Spleen (tissue), 11 donors: ENCODE measurements around the gene CNTNAP2. TPM values are rescaled to one million over a fixed set of nuclear protein-coding genes. Genes with fewer than 3 reads are reported as not detected.

Experiments
- DNase-seq: peaks from one replicate; pipeline ENCODE4 v3.0.0-alpha.2; 2020
- H3K27ac ChIP-seq, 8 donors: fragments of 200-600 bp; sonication (generic) in 7 of 8; 1 replicate in 4 of 8; 2 replicates in 4 of 8; pipeline versions ENCODE4 v1.5.0 to v1.8.0; 2016 to 2021; ENCODE audit warnings: inconsistent platforms in 4 of 8, mild to moderate bottlenecking in 4 of 8, moderate library complexity in 1 of 8
- H3K27me3 ChIP-seq, 7 donors: fragments of 200-600 bp; sonication (generic) in 6 of 7; replicated peaks in 1 of 7; 1 replicate in 4 of 7; 2 replicates in 3 of 7; pipeline versions ENCODE4 v1.5.0 to v1.8.0; 2016 to 2021; ENCODE audit warnings: inconsistent platforms in 3 of 7, mild to moderate bottlenecking in 1 of 7
- H3K36me3 ChIP-seq, 6 donors: fragments of 200-600 bp; sonication (generic) in 5 of 6; 1 replicate in 4 of 6; 2 replicates in 2 of 6; pipeline versions ENCODE4 v1.5.0 to v1.8.0; 2016 to 2021; ENCODE audit warnings: inconsistent platforms in 2 of 6
- H3K4me1 ChIP-seq, 6 donors: fragments of 200-600 bp; sonication (generic) in 5 of 6; 1 replicate in 3 of 6; 2 replicates in 3 of 6; pipeline versions ENCODE4 v1.5.0 to v1.8.0; 2016 to 2021; ENCODE audit warnings: inconsistent platforms in 3 of 6
- H3K4me3 ChIP-seq, 8 donors: fragments of 200-600 bp; sonication (generic) in 7 of 8; 1 replicate in 4 of 8; 2 replicates in 4 of 8; pipeline versions ENCODE4 v1.5.0 to v1.8.0; 2016 to 2021; ENCODE audit warnings: inconsistent platforms in 4 of 8, mild to moderate bottlenecking in 4 of 8, moderate library complexity in 2 of 8
- H3K9me3 ChIP-seq, 8 donors: fragments of 200-600 bp; sonication (generic) in 7 of 8; 1 replicate in 4 of 8; 2 replicates in 4 of 8; pipeline versions ENCODE4 v1.5.0 to v1.8.0; 2016 to 2021; ENCODE audit warnings: inconsistent platforms in 4 of 8
- CTCF ChIP-seq, 11 experiments: fragments of 200-600 bp in 7 of 11; fragments of 450-650 bp in 4 of 11; sonication (generic) in 4 of 11; IDR thresholded peaks in 8 of 11; conservative IDR thresholded peaks in 3 of 11; 1 replicate in 7 of 11; 2 replicates in 4 of 11; pipeline versions ENCODE4 v1.4.0 to v1.8.0; 2016 to 2021; ENCODE audit warnings: antibody characterized with exemption in 11 of 11, inconsistent platforms in 4 of 11, mild to moderate bottlenecking in 1 of 11
- POLR2A ChIP-seq, 3 donors: fragments of 450-650 bp; IDR thresholded peaks; one replicate each; pipeline ENCODE4 v1.5.1; 2017; ENCODE audit warnings: antibody characterized with exemption in 3 of 3, mild to moderate bottlenecking in 1 of 3
- POLR2AphosphoS5 ChIP-seq, 3 donors: sonication (generic); formaldehyde crosslinking; IDR thresholded peaks; one replicate each; pipeline ENCODE4 v1.5.1; 2017; ENCODE audit warnings: antibody characterized with exemption in 3 of 3
- WGBS, 5 donors: extraction: QIAGEN DNeasy Blood & Tissue Kit in 3 of 5; methylation state at CpG; one replicate each; pipeline versions ENCODE4 v1.1.5 to v1.1.7; 2013 to 2018; 5-methylcytosine and 5-hydroxymethylcytosine counted together
- intact Hi-C: fragments of 100-400 bp; cut with DNase I; formaldehyde crosslinking; loops from one replicate; pipeline ENCODE4 v1.15.0; 2023; ENCODE audit warnings: low total_unique reads
- polyA plus RNA-seq, 3 donors: library from polyadenylated mRNA; stranded (reverse); fragments of 200-250 nt; gene quantifications; one replicate each; pipeline ENCODE4 v1.2.1, GENCODE V29; 2013
- total RNA-seq, 7 donors: library from RNA; depleted of rRNA in 3 of 7; stranded (reverse); fragments of >200 nt in 3 of 7; fragmentation: NEBNext Ultra II Directional in 4 of 7; extraction: Animal tissue kit (Norgen Biotek cat#: 25700) in 4 of 7; gene quantifications; one replicate each; pipeline versions ENCODE4 v1.1.0 to v1.2.1, GENCODE V29; 2016 to 2021
- donor health status: healthy with polysubstance abuse.
- donor health status: DM: no; HTN: no; CAD: no; lungs with moderate emphysema.
- donor health status: DM: no; HTN: no; CAD: no.
- donor health status: Bipolar disorder and iron deficiency.
- donor health status: healthy.
- donor health status: DM: no; HTN: no; CAD: no.
- donor health status: DM: yes; HTN: yes; CAD: no.

The CNTNAP2 gene
- total and polyA plus RNA-seq, 10 donors: 0.13 to 2.0 (median 0.82) TPM

GRCh38 chr7:147700702-147701101, 1584.1 kb downstream of the CNTNAP2 start:
- DNase-seq: no peak
- Histone ChIP-seq H3K27me3 (no peaks in the 10 kb centered on the region), H3K9me3 (peaks cover 0 to 7% (median 5%) of the 10 kb centered on the region in 8 donors), H3K4me3 (no peak overlapping the region), H3K36me3 (no peaks in the 10 kb centered on the region), H3K27ac (no peak overlapping the region), H3K4me1 (no peaks in the 10 kb centered on the region)
- WGBS, 5 donors: 66 to 85% (median 76%) methylated on average over 5 of the region's 5 CpGs
- TF ChIP-seq POLR2AphosphoS5 (IDR thresholded peaks at IDR 0.05): no peak
- TF ChIP-seq POLR2A (IDR thresholded peaks at IDR 0.05): no peak
- TF ChIP-seq CTCF (IDR thresholded peaks at IDR 0.05 in 8 of 11, conservative IDR thresholded peaks at IDR 0.05 in 3 of 11): no peak
- intact Hi-C loops: no loop called here

GRCh38 chr7:147707926-147708325, 1591.3 kb downstream of the CNTNAP2 start:
- Histone ChIP-seq H3K4me1 (no peaks in the 10 kb centered on the region), H3K9me3 (peaks cover 0 to 41% (median 33%) of the 10 kb centered on the region in 8 donors), H3K4me3 (no peak overlapping the region), H3K27me3 (no peaks in the 10 kb centered on the region), H3K36me3 (no peaks in the 10 kb centered on the region), H3K27ac (no peak overlapping the region)
- no peak for DNase-seq
- TF ChIP-seq POLR2AphosphoS5 (IDR thresholded peaks at IDR 0.05) (no peak), POLR2A (IDR thresholded peaks at IDR 0.05) (no peak), CTCF (IDR thresholded peaks at IDR 0.05 in 8 of 11, conservative IDR thresholded peaks at IDR 0.05 in 3 of 11) (no peak)
- intact Hi-C loops: no loop called here

GRCh38 chr7:147708871-147709270, 1592.3 kb downstream of the CNTNAP2 start:
- Histone ChIP-seq H3K9me3 (peaks cover 0 to 41% (median 33%) of the 10 kb centered on the region in 8 donors), H3K36me3 (no peaks in the 10 kb centered on the region), H3K27me3 (no peaks in the 10 kb centered on the region), H3K27ac (no peak overlapping the region), H3K4me1 (no peaks in the 10 kb centered on the region), H3K4me3 (no peak overlapping the region)
- intact Hi-C loops: no loop called here
- 80 to 92% (median 88%) methylated on average over 6 of the region's 6 CpGs for WGBS, 5 donors
- DNase-seq: no peak
- TF ChIP-seq CTCF (IDR thresholded peaks at IDR 0.05 in 8 of 11, conservative IDR thresholded peaks at IDR 0.05 in 3 of 11): no peak
- no peak for TF ChIP-seq POLR2A (IDR thresholded peaks at IDR 0.05)
- no peak for TF ChIP-seq POLR2AphosphoS5 (IDR thresholded peaks at IDR 0.05)

GRCh38 chr7:147711447-147711846, 1594.8 kb downstream of the CNTNAP2 start:
- H3K27ac ChIP-seq: no peak overlapping the region
- no peak for TF ChIP-seq CTCF (IDR thresholded peaks at IDR 0.05 in 8 of 11, conservative IDR thresholded peaks at IDR 0.05 in 3 of 11)
- no peak for TF ChIP-seq POLR2AphosphoS5 (IDR thresholded peaks at IDR 0.05)
- no peak for TF ChIP-seq POLR2A (IDR thresholded peaks at IDR 0.05)
- 0 to 17% (median 9%) methylated on average over 2 of the region's 2 CpGs for WGBS, 5 donors
- DNase-seq: no peak
- H3K4me1 ChIP-seq: no peaks in the 10 kb centered on the region
- intact Hi-C loops: no loop called here
- no peaks in the 10 kb centered on the region for H3K27me3 ChIP-seq
- H3K4me3 ChIP-seq: no peak overlapping the region
- peaks cover 0 to 30% (median 21%) of the 10 kb centered on the region in 8 donors for H3K9me3 ChIP-seq
- no peaks in the 10 kb centered on the region for H3K36me3 ChIP-seq
